ENCODE measurements around the gene DNAH2. TPM values are rescaled to one million over a fixed set of nuclear protein-coding genes. Genes with fewer than 3 reads are reported as not detected.

Gene DNAH2
- total RNA-seq, 1 donor from 2014 or later, result 0.09 TPM

- Mint-ChIP-seq H3K27me3 (ENCODE audit: insufficient read depth, low read depth) (peaks cover 3% of the 10 kb centered on the region), H3K4me1 (peaks cover 13% of the 10 kb centered on the region), H3K9me3 (no peaks in the 10 kb centered on the region), H3K4me3 (no peak within 1 kb of the TSS), H3K36me3 (peaks cover 7% of the 10 kb centered on the region), H3K27ac (no peak within 1 kb of the TSS)
- peak; percentile 94 for DNase-seq (ENCODE audit: low spot score)
- Histone ChIP-seq H3K4me1 (peaks cover 42% of the 10 kb centered on the region), H3K4me3 (peak within 1 kb of the TSS; percentile 74), H3K79me2 (ENCODE audit: low read depth) (peaks cover 20% of the 10 kb centered on the region), H3K9me3 (ENCODE audit: low read depth) (no peaks in the 10 kb centered on the region), H3K27ac (peak within 1 kb of the TSS; percentile 77), H4K20me1 (ENCODE audit: low read depth) (peaks cover 41% of the 10 kb centered on the region), H3K36me3 (no peaks in the 10 kb centered on the region), H3F3A (ENCODE audit: low read depth) (peaks cover 51% of the 10 kb centered on the region), H2AFZ (replicated peaks) (peak within 1 kb of the TSS; percentile 98), H3K27me3 (peaks cover 6% of the 10 kb centered on the region), H3K9ac (peak within 1 kb of the TSS; percentile 52), H3K4me2 (peak within 1 kb of the TSS; percentile 94)
- TF ChIP-seq EZH2phosphoT487 (IDR thresholded peaks at IDR 0.05) (no peak), EZH2 (IDR thresholded peaks at IDR 0.05) (no peak), CTCF (IDR thresholded peaks at IDR 0.05) (no peak)
These were observed 140.4 kb downstream of the DNAH2 start, which contains the start of gene CYB5D1 for GRCh38 chr17:7857713-7858521. CYB5D1 (plus strand) TSS chr17:7858003; CDS start chr17:7858135, 132 bp downstream.

- H3K4me2 ChIP-seq, result peak overlapping the region; percentile 94
- TF ChIP-seq EZH2 (IDR thresholded peaks at IDR 0.05) (no peak), EZH2phosphoT487 (IDR thresholded peaks at IDR 0.05) (no peak), CTCF (IDR thresholded peaks at IDR 0.05) (peak; percentile 51)
- peaks cover 48% of the 10 kb centered on the region for H3F3A ChIP-seq (ENCODE audit: low read depth)
- peak overlapping the region; percentile 94 for H2AFZ ChIP-seq (replicated peaks)
- H3K79me2 ChIP-seq (ENCODE audit: low read depth), result peaks cover 20% of the 10 kb centered on the region
- no peaks in the 10 kb centered on the region for H3K36me3 ChIP-seq
- peaks cover 7% of the 10 kb centered on the region for H3K36me3 Mint-ChIP-seq
- H3K4me1 ChIP-seq, result peaks cover 37% of the 10 kb centered on the region
- no peak overlapping the region for H3K27ac ChIP-seq
- H3K27ac Mint-ChIP-seq, result no peak overlapping the region
- peaks cover 36% of the 10 kb centered on the region for H4K20me1 ChIP-seq (ENCODE audit: low read depth)
- peak overlapping the region; percentile 74 for H3K4me3 ChIP-seq
- H3K4me1 Mint-ChIP-seq, result peaks cover 13% of the 10 kb centered on the region
- peak; percentile 88 for DNase-seq (ENCODE audit: low spot score)
- no peaks in the 10 kb centered on the region for H3K9me3 Mint-ChIP-seq
- no peak overlapping the region for H3K4me3 Mint-ChIP-seq
- peaks cover 3% of the 10 kb centered on the region for H3K27me3 Mint-ChIP-seq (ENCODE audit: insufficient read depth, low read depth)
- no peaks in the 10 kb centered on the region for H3K9me3 ChIP-seq (ENCODE audit: low read depth)
- H3K9ac ChIP-seq, result peak overlapping the region; percentile 30
- peaks cover under 1% of the 10 kb centered on the region for H3K27me3 ChIP-seq
These were observed 140.9 kb downstream of the DNAH2 start for GRCh38 chr17:7858522-7858810.

GRCh38 chr17:7859028-7859427 is 141.5 kb downstream of the DNAH2 start:
- Mint-ChIP-seq H3K9me3 (no peaks in the 10 kb centered on the region), H3K4me1 (peaks cover 8% of the 10 kb centered on the region), H3K4me3 (no peak overlapping the region), H3K36me3 (peaks cover 3% of the 10 kb centered on the region), H3K27ac (no peak overlapping the region), H3K27me3 (ENCODE audit: insufficient read depth, low read depth) (peaks cover 3% of the 10 kb centered on the region)
- Histone ChIP-seq H3K4me2 (peak overlapping the region; percentile 94), H3K27me3 (no peaks in the 10 kb centered on the region), H3K9ac (no peak overlapping the region), H4K20me1 (ENCODE audit: low read depth) (peaks cover 30% of the 10 kb centered on the region), H2AFZ (replicated peaks) (no peak overlapping the region), H3K79me2 (ENCODE audit: low read depth) (peaks cover 20% of the 10 kb centered on the region), H3K4me3 (peak overlapping the region; percentile 74), H3K4me1 (peaks cover 31% of the 10 kb centered on the region), H3K9me3 (ENCODE audit: low read depth) (no peaks in the 10 kb centered on the region), H3K27ac (no peak overlapping the region), H3F3A (ENCODE audit: low read depth) (peaks cover 43% of the 10 kb centered on the region), H3K36me3 (no peaks in the 10 kb centered on the region)
- no peak for DNase-seq (ENCODE audit: low spot score)
- TF ChIP-seq CTCF (IDR thresholded peaks at IDR 0.05) (no peak), EZH2phosphoT487 (IDR thresholded peaks at IDR 0.05) (no peak), EZH2 (IDR thresholded peaks at IDR 0.05) (no peak)

Data from neural progenitor cell (in vitro differentiated cells).